Activated CD4-positive, alpha-beta memory T cell treated with anti-CD3 and anti-CD28 coated beads, Interleukin-2, amount 10 ng/mL, durations not matched to agents 7 days and 5 days (primary cell): ENCODE data around the gene RGL2. TPM values are rescaled to one million over a fixed set of nuclear protein-coding genes. Genes with fewer than 3 reads are reported as not detected.
"Not testable (repeated sequence)": the region's sequence is repeated elsewhere in the genome, so short reads cannot be mapped to it uniquely, and the experiment has no call there.

Experiments
- CTCF ChIA-PET: fragments of 350-600 bp; sonication (Branson Sonifier 250); formaldehyde crosslinking; loops from one replicate; lab custom pipeline; 2021; ENCODE audit warnings: antibody characterized with exemption, inconsistent platforms; lab: Charles Lee
- POLR2A ChIA-PET: fragments of 350-600 bp; sonication (Branson Sonifier 250); formaldehyde crosslinking; loops from one replicate; lab custom pipeline; 2021; ENCODE audit warnings: antibody characterized with exemption; lab: Charles Lee
- DNase-seq: peaks from one replicate; pipeline ENCODE4 v3.0.0-alpha.2; 2020
- H3K27ac Mint-ChIP-seq: one replicate; pipeline ENCODE4 v1.8.0; 2021; ENCODE audit warnings: mild to moderate bottlenecking, mixed read lengths
- H3K27me3 Mint-ChIP-seq: one replicate; pipeline ENCODE4 v1.8.0; 2021; ENCODE audit warnings: mixed read lengths
- H3K36me3 Mint-ChIP-seq: one replicate; pipeline ENCODE4 v1.8.0; 2021; ENCODE audit warnings: low read depth, mixed read lengths
- H3K4me1 Mint-ChIP-seq: one replicate; pipeline ENCODE4 v1.8.0; 2021; ENCODE audit warnings: mixed read lengths
- H3K4me3 Mint-ChIP-seq: one replicate; pipeline ENCODE4 v1.8.0; 2021; ENCODE audit warnings: mild to moderate bottlenecking, mixed read lengths
- H3K9me3 Mint-ChIP-seq: one replicate; pipeline ENCODE4 v1.8.0; 2021; ENCODE audit warnings: mixed read lengths
- total RNA-seq, 2 experiments: library from RNA; stranded (reverse); gene quantifications; one replicate each; pipeline ENCODE4 v1.2.3, GENCODE V29; 2021

RGL2 gene, protein sequence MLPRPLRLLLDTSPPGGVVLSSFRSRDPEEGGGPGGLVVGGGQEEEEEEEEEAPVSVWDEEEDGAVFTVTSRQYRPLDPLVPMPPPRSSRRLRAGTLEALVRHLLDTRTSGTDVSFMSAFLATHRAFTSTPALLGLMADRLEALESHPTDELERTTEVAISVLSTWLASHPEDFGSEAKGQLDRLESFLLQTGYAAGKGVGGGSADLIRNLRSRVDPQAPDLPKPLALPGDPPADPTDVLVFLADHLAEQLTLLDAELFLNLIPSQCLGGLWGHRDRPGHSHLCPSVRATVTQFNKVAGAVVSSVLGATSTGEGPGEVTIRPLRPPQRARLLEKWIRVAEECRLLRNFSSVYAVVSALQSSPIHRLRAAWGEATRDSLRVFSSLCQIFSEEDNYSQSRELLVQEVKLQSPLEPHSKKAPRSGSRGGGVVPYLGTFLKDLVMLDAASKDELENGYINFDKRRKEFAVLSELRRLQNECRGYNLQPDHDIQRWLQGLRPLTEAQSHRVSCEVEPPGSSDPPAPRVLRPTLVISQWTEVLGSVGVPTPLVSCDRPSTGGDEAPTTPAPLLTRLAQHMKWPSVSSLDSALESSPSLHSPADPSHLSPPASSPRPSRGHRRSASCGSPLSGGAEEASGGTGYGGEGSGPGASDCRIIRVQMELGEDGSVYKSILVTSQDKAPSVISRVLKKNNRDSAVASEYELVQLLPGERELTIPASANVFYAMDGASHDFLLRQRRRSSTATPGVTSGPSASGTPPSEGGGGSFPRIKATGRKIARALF
- total RNA-seq, result 10 to 100 TPM; 44.3 to 45.1 TPM

DNA sequence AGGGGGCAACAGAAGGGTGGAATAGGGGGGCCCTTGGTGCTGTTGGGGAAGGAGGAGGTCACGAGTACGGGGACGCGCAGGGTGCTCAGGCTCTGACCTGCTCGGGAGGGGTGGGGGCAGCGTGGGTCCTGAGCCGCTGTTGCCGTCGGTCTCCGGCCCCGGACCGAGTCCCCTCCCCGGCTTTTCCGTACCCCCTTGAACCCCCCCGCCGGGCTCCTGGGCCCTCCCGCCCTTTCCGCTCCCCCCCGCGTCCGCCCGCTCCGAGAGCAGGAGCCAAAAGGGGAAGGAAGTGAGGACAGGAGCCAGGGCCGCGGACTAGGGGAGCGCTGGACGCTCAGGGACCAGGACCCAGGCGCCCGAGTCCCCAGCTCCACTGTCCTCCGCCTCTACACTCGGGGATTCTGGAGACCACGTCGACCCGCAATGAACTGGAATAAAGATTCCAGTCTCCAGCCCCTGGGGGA, at the start of gene RGL2:
TSS of gene RGL2 (minus strand) at position 170 of the 464 bp plus-strand sequence. CDS start 332 bp downstream, outside the sequence.
- H3K36me3 Mint-ChIP-seq, result peaks cover 46% of the 10 kb centered on the region
- no peaks in the 10 kb centered on the region for H3K27me3 Mint-ChIP-seq
- peak; percentile 75 for DNase-seq
- ChIA-PET CTCF (interaction anchor here (0.7 to 3.3 kb wide), 16 partner anchors 9 to 309 kb away, joined by 3 to 29 read pairs (median 4); partner anchors contain the start of genes B3GALT4, PFDN6, RPS18 and TAPBP), POLR2A (interaction anchor here (0.7 to 14.3 kb wide), 16 partner anchors 9 to 371 kb away, joined by 3 to 234 read pairs (median 4); partner anchors contain the start of genes B3GALT4, PFDN6, RPS18 and TAPBP)
- peak within 1 kb of the TSS; percentile 100 for H3K27ac Mint-ChIP-seq
- H3K4me1 Mint-ChIP-seq, result peaks cover 40% of the 10 kb centered on the region
- H3K4me3 Mint-ChIP-seq, result peak within 1 kb of the TSS; percentile 95
- no peaks in the 10 kb centered on the region for H3K9me3 Mint-ChIP-seq

DNA sequence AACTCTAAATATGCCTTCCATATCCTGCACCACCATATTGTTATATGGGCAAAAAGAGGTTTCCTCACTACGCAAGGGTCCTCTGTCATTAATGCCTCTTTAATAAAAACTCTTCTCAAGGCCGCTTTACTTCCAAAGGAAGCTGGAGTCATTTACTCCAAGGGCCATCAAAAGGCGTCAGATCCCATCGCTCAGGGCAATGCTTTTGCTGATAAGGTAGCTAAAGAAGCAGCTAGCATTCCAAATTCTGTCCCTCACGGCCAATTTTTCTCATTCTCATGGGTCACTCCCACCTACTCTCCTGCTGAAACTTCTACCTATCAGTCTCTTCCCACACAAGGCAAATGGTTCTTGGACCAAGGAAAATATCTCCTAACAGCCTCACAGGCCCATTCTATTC, 49.1 kb upstream of the RGL2 start:
- H3K4me1 Mint-ChIP-seq, result peaks cover 42% of the 10 kb centered on the region
- DNase-seq, result no peak
- H3K36me3 Mint-ChIP-seq, result no peaks in the 10 kb centered on the region
- CTCF ChIA-PET, result interaction anchor here (1.1 kb wide), 2 partner anchors 24 to 49 kb away, joined by 3 read pairs; no protein-coding TSS in a partner anchor
- H3K27me3 Mint-ChIP-seq, result peaks cover 8% of the 10 kb centered on the region
- POLR2A ChIA-PET, result no interaction called here
- H3K4me3 Mint-ChIP-seq, result no peak overlapping the region
- no peak overlapping the region for H3K27ac Mint-ChIP-seq
- no peaks in the 10 kb centered on the region for H3K9me3 Mint-ChIP-seq

DNA sequence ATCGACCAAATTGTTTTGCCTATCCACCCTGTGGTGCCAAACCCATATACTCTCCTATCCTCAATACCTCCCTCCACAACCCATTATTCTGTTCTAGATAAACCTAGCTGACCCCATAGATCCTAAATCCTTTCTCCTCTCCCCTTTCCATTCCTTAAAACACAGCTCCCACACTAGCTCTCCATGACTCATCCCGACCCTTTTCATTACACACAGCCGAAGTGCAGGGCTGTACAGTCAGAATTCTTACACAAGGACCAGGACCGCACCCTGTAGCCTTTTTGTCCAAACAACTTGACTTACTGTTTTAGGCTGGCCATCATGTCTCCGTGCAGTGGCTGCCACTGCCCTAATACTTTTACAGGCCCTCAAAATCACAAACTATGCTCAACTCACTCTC, 48.2 kb upstream of the RGL2 start:
- H3K27me3 Mint-ChIP-seq, H3K27ac Mint-ChIP-seq, H3K36me3 Mint-ChIP-seq, H3K4me3 Mint-ChIP-seq, H3K9me3 Mint-ChIP-seq, DNase-seq: not testable (repeated sequence)
- ChIA-PET POLR2A (interaction anchor here (4.0 kb wide), 1 partner anchor 75 kb away, joined by 28 read pairs; the partner anchor contains the start of genes RPS18 and VPS52), CTCF (interaction anchor here (1.1 kb wide), 1 partner anchor 48 kb away, joined by 3 read pairs; no protein-coding TSS in a partner anchor)
- peaks cover 43% of the 10 kb centered on the region for H3K4me1 Mint-ChIP-seq

DNA sequence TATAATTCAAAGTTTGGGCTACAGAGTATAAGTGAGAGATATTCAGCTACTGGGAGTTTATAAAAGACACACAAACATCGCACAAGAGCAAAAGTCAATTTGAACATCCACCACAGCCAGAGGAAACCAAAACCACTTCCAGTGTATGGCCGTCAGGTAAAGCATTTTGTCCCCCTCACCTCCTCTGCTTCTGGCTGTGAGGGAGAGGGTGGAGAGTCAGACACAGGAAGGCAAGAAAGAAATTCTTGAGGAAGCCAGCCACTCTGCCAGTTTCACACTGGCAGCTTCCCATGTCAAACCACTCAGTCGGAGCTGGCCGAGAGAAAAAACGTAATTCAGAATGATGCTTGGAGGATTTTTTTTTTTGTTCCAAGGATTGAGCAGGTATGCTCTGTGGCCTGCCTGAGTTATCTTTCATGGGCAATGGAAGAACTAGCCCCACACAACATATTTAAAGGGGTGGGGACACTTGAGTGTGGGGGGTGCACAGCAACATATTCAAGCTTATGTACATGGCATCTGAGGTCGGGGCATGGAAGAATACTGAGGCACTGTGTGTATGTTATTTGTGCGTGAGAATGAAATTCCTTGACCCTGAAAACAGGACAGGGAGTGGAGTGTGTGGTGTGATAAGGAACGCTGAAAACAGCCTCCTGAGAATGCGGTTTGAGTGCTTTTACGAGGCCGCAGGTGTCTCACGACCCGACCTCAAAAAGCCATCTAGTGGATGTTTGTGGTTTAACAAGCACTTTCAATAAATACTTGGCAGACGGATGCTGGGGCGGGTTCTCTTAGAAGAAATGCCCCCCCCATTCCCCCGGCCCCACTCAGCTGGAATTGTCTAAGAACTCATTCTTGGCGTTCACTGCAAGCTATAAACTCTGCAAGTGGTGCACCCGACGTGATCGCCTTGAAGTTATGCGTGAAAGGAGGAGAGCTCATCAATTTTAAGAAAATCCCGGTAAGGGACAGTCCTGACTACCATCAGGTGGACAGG, 46.3 kb upstream of the RGL2 start:
- H3K4me3 Mint-ChIP-seq, result peak overlapping the region; percentile 76
- DNase-seq, result peak; percentile 79
- POLR2A ChIA-PET, result interaction anchor here (0.6 to 4.0 kb wide), 26 partner anchors 9 to 492 kb away, joined by 3 to 46 read pairs (median 4); partner anchors contain the start of genes B3GALT4, KIFC1, RGL2 and RPS18
- peak overlapping the region; percentile 97 for H3K27ac Mint-ChIP-seq
- CTCF ChIA-PET, result interaction anchor here (0.7 to 3.0 kb wide), 19 partner anchors 9 to 499 kb away, joined by 3 to 19 read pairs (median 5); partner anchors contain the start of genes B3GALT4, RGL2, RPS18 and TAPBP
- peaks cover 2% of the 10 kb centered on the region for H3K27me3 Mint-ChIP-seq
- no peaks in the 10 kb centered on the region for H3K9me3 Mint-ChIP-seq
- no peaks in the 10 kb centered on the region for H3K36me3 Mint-ChIP-seq
- H3K4me1 Mint-ChIP-seq, result peaks cover 46% of the 10 kb centered on the region

DNA sequence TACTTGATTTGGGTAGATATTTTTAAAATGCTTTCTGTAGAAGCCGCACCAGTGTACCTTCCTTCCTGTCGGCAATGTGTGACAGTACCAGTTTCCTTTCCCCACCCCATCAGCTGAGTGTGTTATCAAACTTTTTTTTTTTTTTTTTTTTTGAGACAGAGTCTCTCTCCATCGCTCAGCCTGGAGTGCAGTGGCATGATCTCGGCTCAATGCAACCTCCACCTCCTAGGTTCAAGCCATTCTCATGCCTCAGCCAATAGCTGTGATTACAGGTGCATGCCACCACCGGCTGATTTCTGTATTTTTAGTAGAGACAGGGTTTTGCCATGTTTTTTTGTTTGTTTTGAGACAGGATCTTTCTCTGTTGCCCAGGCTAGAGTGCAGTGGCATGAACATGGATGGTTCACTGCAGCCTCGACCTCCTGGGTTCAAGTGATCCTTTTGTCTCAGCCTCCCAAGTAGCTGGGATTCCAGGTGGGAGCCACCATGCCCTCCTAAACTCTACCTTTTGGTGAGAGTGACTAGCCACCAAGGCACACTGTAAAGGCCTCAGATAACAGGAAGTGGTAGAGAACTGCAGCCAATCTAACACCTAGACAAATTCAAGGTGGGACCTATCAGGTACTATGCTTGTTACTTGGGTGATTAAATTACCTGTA, 45.3 kb upstream of the RGL2 start:
- peak; percentile 66 for DNase-seq
- Mint-ChIP-seq H3K27ac (peak overlapping the region; percentile 97), H3K4me1 (peaks cover 47% of the 10 kb centered on the region), H3K36me3 (no peaks in the 10 kb centered on the region), H3K27me3 (peaks cover 2% of the 10 kb centered on the region), H3K9me3 (no peaks in the 10 kb centered on the region), H3K4me3 (peak overlapping the region; percentile 76)
- CTCF ChIA-PET, result interaction anchor here (0.7 to 3.0 kb wide), 16 partner anchors 8 to 498 kb away, joined by 3 to 19 read pairs (median 6); partner anchors contain the start of genes B3GALT4, RGL2, RPS18 and TAPBP
- POLR2A ChIA-PET, result interaction anchor here (0.6 to 4.0 kb wide), 25 partner anchors 8 to 1737 kb away, joined by 3 to 46 read pairs (median 4); partner anchors contain the start of genes B3GALT4, KIFC1, RGL2 and RPS18

DNA sequence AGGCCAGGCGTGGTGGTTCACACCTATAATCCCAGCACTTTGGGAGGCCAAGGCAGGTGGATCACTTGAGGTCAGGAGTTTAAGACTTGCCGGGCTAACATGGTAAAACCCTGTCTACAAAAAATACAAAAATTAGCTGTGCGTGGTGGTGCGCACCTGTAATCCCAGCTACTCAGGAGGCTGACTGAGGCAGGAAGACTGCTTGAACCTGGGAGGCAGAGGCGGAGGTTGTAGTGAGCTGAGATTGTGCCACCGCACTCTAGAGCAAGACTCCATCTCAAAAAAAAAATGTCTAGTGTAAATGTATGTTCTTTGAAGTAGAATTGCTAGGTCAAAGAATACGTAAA, 44.8 kb upstream of the RGL2 start:
- H3K27me3 Mint-ChIP-seq, H3K36me3 Mint-ChIP-seq, DNase-seq, H3K9me3 Mint-ChIP-seq: not testable (repeated sequence)
- POLR2A ChIA-PET, result interaction anchor here (0.6 to 4.0 kb wide), 19 partner anchors 8 to 1737 kb away, joined by 3 to 46 read pairs (median 6); partner anchors contain the start of genes B3GALT4, RGL2, RPS18 and TAP1
- CTCF ChIA-PET, result interaction anchor here (0.7 to 3.0 kb wide), 6 partner anchors 26 to 72 kb away, joined by 3 to 19 read pairs (median 12); partner anchors contain the start of genes B3GALT4, RGL2, RPS18 and TAPBP
- Mint-ChIP-seq H3K27ac (peak overlapping the region; percentile 97), H3K4me3 (peak overlapping the region; percentile 76), H3K4me1 (peaks cover 47% of the 10 kb centered on the region)

DNA sequence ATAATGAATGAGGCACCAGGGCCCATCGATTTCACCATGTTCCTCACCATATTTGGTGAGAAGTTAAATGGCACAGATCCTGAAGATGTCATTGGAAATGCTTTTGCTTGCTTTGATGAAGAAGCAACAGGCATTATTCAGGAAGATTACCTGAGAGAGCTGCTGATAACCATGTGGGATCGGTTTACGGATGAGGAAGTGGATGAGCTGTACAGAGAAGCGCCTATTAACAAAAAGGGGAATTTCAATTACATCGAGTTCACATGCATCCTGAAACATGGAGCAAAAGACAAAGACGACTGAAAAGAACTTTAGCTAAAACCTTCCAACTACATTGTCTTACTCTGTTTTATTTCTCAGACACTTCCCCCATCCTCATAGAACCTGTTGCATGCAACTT, 40.5 kb upstream of the RGL2 start:
- Mint-ChIP-seq H3K27me3 (no peaks in the 10 kb centered on the region), H3K4me3 (no peak overlapping the region), H3K9me3 (no peaks in the 10 kb centered on the region), H3K27ac (no peak overlapping the region), H3K4me1 (peaks cover 21% of the 10 kb centered on the region), H3K36me3 (no peaks in the 10 kb centered on the region)
- ChIA-PET POLR2A (no interaction called here), CTCF (interaction anchor here (1.3 kb wide), 1 partner anchor 16 kb away, joined by 3 read pairs; no protein-coding TSS in a partner anchor)
- DNase-seq, result no peak

DNA sequence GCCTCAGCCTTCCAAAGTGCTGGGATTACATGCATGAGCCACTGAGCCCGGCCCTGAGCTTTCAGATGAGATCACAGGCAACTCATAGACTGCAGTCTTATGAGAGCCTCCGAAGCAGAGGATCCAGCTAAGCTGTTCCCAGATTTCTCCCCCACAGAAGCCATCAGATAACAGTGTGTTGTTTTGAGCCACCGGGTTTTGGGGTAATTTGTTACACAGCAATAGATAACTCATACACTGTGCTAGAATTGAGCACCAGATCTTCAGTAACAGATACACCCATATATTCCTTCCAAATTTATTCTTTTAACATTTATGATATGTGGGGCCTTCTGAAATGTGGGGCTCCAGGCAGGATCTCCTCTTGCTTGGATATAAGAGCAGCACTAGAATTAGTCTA, 37.8 kb upstream of the RGL2 start:
- H3K27ac Mint-ChIP-seq, result no peak overlapping the region
- CTCF ChIA-PET, result interaction anchor here (0.9 to 2.0 kb wide), 3 partner anchors 9 to 55 kb away, joined by 3 to 10 read pairs (median 3); no protein-coding TSS in a partner anchor

DNA sequence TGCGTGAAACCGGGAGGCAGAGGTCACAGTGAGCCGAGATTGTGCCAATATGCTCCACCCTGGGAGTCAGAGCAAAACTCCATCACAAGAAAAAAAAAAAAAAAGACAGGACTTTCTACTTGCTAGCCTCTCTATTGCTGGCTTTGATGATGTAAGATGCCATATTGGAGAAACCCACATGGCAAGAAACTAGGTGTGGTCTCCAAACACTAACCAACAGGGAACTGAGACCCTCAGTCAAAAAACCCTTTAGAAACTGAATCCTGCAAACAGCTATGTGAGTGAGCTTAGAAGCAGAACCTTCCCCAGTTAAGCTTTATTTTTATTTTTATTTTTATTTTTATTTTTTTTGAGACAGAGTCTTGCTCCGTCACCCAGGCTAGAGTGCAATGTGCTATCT, 37.2 kb upstream of the RGL2 start:
- Mint-ChIP-seq H3K36me3 (no peaks in the 10 kb centered on the region), H3K4me1 (peaks cover 7% of the 10 kb centered on the region), H3K27ac (no peak overlapping the region), H3K4me3 (no peak overlapping the region), H3K9me3 (no peaks in the 10 kb centered on the region), H3K27me3 (no peaks in the 10 kb centered on the region)
- CTCF ChIA-PET, result interaction anchor here (0.7 to 2.0 kb wide), 4 partner anchors 9 to 55 kb away, joined by 3 to 10 read pairs (median 3); no protein-coding TSS in a partner anchor
- no peak for DNase-seq
- POLR2A ChIA-PET, result interaction anchor here (0.7 to 2.4 kb wide), 4 partner anchors 9 to 87 kb away, joined by 3 to 12 read pairs (median 4); no protein-coding TSS in a partner anchor

More for the DNA sequence above, 37.8 kb upstream of the RGL2 start:
- no peak overlapping the region for H3K4me3 Mint-ChIP-seq
- POLR2A ChIA-PET, result interaction anchor here (0.7 to 2.4 kb wide), 3 partner anchors 8 to 88 kb away, joined by 3 to 12 read pairs (median 3); no protein-coding TSS in a partner anchor
- no peak for DNase-seq
- H3K4me1 Mint-ChIP-seq, result peaks cover 7% of the 10 kb centered on the region
- H3K27me3 Mint-ChIP-seq, result no peaks in the 10 kb centered on the region
- H3K36me3 Mint-ChIP-seq, result no peaks in the 10 kb centered on the region
- no peaks in the 10 kb centered on the region for H3K9me3 Mint-ChIP-seq

DNA sequence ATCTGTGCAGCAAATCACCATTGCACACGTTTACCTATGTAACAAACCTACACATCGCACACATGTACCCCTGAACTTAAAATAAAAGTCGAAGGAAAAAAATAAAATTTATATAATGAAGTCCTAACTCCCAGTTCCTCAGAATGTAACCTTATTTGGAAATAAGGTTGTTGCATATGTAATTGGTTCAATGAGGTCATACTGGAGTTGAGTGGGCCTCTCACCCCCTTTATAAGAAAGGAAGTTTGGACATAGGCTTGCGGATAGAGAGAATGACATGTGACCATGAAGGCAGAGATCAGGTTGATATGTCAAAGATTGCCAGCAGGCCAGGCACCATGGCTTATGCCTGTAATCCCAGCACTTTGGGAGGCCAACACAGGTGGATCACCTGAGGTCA, 34.9 kb upstream of the RGL2 start:
- CTCF ChIA-PET, result no interaction called here
- Mint-ChIP-seq H3K36me3 (no peaks in the 10 kb centered on the region), H3K27ac (no peak overlapping the region), H3K4me1 (peaks cover 3% of the 10 kb centered on the region), H3K27me3 (no peaks in the 10 kb centered on the region), H3K9me3 (no peaks in the 10 kb centered on the region), H3K4me3 (no peak overlapping the region)
- no peak for DNase-seq
- POLR2A ChIA-PET, result interaction anchor here (1.1 kb wide), 1 partner anchor 10 kb away, joined by 4 read pairs; no protein-coding TSS in a partner anchor
